GM19238 (cell line): ENCODE results near the gene TSPO.
"Not testable (repeated sequence)": the region's sequence is repeated elsewhere in the genome, so short reads cannot be mapped to it uniquely, and the experiment has no call there.

Experiments used
- DNase-seq: peaks from one replicate; pipeline ENCODE4 v3.0.0; 2011; ENCODE audit warnings: low spot score; ENCODE audit not compliant: insufficient read length

TSPO gene

GRCh38 chr22:43131773-43132501, 19.4 kb upstream of the TSPO start:
- no peak for DNase-seq

GRCh38 chr22:43133401-43133800, 18.0 kb upstream of the TSPO start:
- DNase-seq, result no peak

GRCh38 chr22:43134553-43134952, 16.8 kb upstream of the TSPO start:
- no peak for DNase-seq

- DNase-seq, result no peak
These were observed 15.8 kb upstream of the TSPO start for GRCh38 chr22:43135565-43135964.

- peak; percentile 78 for DNase-seq
These were observed 15.1 kb upstream of the TSPO start for GRCh38 chr22:43136255-43136654.

GRCh38 chr22:43136801-43137200, 14.6 kb upstream of the TSPO start:
- no peak for DNase-seq

GRCh38 chr22:43142880-43143562, 8.3 kb upstream of the TSPO start, which contains the start of gene MCAT:
Gene MCAT (minus strand): TSS chr22:43143398. CDS start chr22:43143348, 50 bp downstream.
- peak; percentile 93 for DNase-seq

GRCh38 chr22:43144949-43145348, 6.4 kb upstream of the TSPO start:
- DNase-seq, result no peak

- DNase-seq, result not testable (repeated sequence)
These were observed 6.0 kb upstream of the TSPO start for GRCh38 chr22:43145371-43145770.

GRCh38 chr22:43146332-43146731, 5.0 kb upstream of the TSPO start:
- DNase-seq, result not testable (repeated sequence)

- no peak for DNase-seq
These were observed 3.5 kb upstream of the TSPO start for GRCh38 chr22:43147821-43148220.

GRCh38 chr22:43148581-43148980, 2.8 kb upstream of the TSPO start:
- DNase-seq, result no peak

- no peak for DNase-seq
These were observed 590 bp upstream of the TSPO start for GRCh38 chr22:43150731-43151206.

GRCh38 chr22:43152003-43152356, 621 bp downstream of the TSPO start:
- no peak for DNase-seq

- DNase-seq, result no peak
These were observed 1.2 kb downstream of the TSPO start for GRCh38 chr22:43152357-43153071.

GRCh38 chr22:43153899-43154298, 2.5 kb downstream of the TSPO start:
- DNase-seq, result no peak

GRCh38 chr22:43154887-43155536, 3.7 kb downstream of the TSPO start:
- DNase-seq, result no peak

GRCh38 chr22:43155789-43156188, 4.4 kb downstream of the TSPO start:
- no peak for DNase-seq

GRCh38 chr22:43156413-43156812, 5.1 kb downstream of the TSPO start:
- no peak for DNase-seq

- DNase-seq, result no peak
These were observed 6.7 kb downstream of the TSPO start for GRCh38 chr22:43157874-43158546.
